GM20000 (cell line): ENCODE results near the gene VEGFB.

Source experiments
- DNase-seq: peaks from one replicate; pipeline ENCODE4 v3.0.0; 2012; ENCODE audit warnings: low spot score
- CTCF ChIP-seq: IDR thresholded peaks from 2 replicates; pipeline ENCODE4 v1.5.1; 2012; ENCODE audit warnings: mild to moderate bottlenecking, control low read depth; ENCODE audit errors: extremely low read depth, missing control alignments

The VEGFB gene

DNA sequence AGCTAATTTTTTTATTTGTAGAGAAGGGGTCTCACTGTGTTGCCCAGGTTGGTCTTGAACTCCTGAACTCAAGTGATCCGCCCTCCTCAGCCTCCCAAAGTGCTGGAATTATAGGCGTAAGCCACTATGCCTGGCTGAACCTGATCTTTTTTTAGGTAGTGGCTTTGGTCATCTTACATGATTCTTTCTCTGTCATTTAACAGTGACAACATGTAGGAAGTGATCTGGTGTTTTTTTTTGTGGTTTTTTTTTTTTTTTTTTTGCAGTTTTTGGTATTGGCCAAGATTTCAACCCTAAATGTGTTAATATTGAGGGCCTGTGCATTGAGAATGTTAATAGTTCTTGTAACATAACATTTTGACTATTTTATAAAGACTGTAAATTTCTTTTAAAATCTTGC, 35.9 kb upstream of the VEGFB start:
- no peak for DNase-seq
- TF ChIP-seq CTCF: no peak

DNA sequence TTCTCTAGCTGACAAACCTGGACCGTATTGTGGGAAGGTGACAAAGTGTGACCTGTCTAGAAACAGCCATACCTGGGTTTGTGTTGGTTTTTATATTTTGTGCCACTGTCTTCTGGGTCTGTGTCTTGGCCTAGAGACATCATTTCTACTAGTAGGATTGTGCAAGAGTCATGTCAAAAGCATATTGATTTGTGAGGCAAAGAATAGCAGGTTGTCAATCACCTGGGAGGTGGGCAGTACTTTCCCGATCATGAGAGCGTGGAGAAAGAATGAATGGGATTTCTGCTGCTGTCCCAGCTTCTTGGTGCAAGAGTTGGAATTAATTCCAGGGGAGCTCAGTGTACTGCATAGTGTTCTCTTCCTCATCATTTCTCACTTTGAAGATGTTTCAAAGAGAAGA, 32.8 kb upstream of the VEGFB start:
- TF ChIP-seq CTCF: no peak
- DNase-seq: no peak

DNA sequence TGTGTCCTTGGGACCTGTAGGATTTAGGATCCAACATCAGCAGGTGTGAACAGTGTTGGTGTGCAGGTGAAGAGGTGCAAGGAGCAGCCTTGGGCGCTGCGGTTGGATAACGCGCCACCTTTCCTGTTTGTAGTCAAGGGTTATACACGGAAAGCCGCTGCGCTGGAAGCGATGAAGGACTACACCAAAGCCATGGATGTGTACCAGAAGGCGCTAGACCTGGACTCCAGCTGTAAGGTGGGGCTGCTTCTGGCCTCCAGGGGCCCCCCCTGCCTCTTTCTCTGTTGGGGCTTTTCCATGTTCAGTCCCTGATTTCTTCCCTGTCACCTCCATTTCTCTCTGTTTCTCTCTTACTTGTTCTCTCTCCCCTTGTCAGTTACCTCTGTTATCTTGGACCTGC, 31.4 kb upstream of the VEGFB start:
- DNase-seq: no peak
- no peak for TF ChIP-seq CTCF

DNA sequence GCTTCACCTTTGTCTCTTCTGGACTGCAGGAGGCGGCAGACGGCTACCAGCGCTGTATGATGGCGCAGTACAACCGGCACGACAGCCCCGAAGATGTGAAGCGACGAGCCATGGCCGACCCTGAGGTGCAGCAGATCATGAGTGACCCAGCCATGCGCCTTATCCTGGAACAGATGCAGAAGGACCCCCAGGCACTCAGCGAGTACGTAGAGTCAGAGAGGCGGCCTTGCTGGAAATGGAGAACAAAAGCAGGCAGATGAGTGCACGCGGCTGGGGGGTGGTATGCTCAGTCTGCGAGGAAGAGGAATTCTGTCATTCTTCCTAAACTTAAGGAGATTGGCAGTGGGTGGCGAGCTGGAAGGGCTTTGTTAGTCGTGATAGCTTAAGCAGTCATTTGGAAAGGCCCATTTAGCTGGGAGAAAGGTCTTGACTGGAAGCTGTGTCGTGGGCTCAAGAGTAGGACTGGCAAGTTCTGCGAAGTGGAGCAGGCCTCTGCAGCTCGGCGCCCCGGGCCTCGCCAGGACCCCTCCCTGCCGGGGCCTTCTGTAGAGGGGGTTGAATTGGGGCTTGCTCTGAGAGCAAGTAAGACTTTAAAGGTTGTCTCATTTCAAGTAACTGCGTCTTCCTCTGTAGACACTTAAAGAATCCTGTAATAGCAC, 30.8 kb upstream of the VEGFB start:
- no peak for DNase-seq
- TF ChIP-seq CTCF: no peak

DNA sequence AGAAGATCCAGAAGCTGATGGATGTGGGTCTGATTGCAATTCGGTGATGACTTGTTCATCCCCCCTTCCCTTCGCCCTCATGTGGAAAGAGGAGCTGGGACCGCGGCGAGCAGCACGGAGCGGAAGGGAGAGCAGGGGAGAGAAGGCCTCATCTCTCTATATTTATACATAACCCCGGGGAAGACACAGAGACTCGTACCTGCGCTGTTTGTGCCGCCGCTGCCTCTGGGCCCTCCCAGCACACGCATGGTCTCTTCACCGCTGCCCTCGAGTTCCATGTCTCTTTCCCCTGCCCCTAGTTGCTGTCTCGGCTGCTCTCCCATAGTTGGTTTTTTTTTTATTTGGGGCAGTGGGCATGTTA, 30.3 kb upstream of the VEGFB start:
- no peak for TF ChIP-seq CTCF
- DNase-seq: no peak

GRCh38 chr11:64204464-64204989, 29.9 kb upstream of the VEGFB start:
- peak; percentile 76 for TF ChIP-seq CTCF
- peak; percentile 79 for DNase-seq

DNA sequence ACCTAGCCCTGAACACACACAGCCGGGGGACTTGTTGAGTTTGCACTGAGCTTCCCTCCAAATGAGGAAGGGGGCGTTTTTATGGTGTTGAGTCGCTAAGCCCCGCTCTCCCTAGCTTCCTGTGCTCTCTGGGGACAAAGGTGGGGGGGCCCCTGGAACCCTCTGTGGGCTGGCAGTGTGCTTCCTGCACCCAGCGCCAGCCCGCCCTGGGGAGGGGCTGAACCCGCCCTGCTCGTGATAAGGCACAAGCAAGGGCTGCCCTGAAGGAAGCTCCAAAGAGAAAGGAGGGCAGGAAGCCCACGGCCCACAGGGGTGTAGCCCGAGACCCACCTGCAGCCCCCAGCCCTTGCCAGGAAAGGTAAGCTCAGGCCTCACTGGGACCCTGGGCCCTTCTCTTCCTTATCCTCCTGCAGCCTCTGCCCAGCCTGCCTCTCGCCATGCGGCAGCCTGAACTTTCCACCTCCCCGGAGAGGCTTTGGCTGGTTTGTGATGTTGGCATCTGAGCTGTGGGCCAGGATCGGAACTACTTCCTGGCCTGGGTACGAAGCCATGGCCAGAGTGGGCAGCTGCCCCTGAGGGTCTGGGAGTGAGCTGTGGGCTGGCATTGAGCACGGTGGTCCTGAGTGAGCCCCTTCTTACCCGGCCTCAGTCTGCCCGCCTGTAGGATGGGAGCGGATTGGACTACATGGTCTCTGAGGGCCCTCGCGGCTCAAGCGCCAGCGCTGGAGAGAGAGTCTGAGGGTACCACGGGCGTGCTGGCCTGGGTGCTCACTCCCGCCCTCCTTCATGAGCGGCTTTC, 27.7 kb upstream of the VEGFB start, which contains the start of gene FERMT3:
Gene FERMT3 (plus strand): TSS at position 265 of the 799 bp plus-strand sequence. CDS start 644 bp downstream, outside the sequence.
- no peak for TF ChIP-seq CTCF
- DNase-seq: peak; percentile 70
